Lung (tissue), 12 donors: ENCODE results near the gene SLC9A5. TPM values are rescaled to one million over a fixed set of nuclear protein-coding genes. Genes with fewer than 3 reads are reported as not detected.
A peak's percentile ranks its signal among the peaks of the same experiment; 100 is the strongest.

Experiments
- ATAC-seq: fragments of 200-7000 bp; cut with Tn5 transposase; one replicate; pipeline ENCODE4 v1.9.1; 2020; ENCODE audit warnings: moderate number of reproducible peaks; ENCODE audit not compliant: insufficient read depth, low FRiP score
- DNase-seq, 3 donors: peaks; one replicate each; pipeline ENCODE4 v3.0.0-alpha.2; 2013 to 2017
- H3K27ac ChIP-seq, 2 donors: one replicate each; pipeline ENCODE4 v1.5.1; 2013; ENCODE audit warnings: mild to moderate bottlenecking in 2 of 2, moderate library complexity in 2 of 2, control low read depth in 1 of 2, inconsistent platforms in 1 of 2, low read depth in 1 of 2, low read length in 1 of 2
- H3K27me3 ChIP-seq, 3 donors: one replicate each; pipeline ENCODE4 v1.5.1; 2013; ENCODE audit warnings: low read length in 2 of 3; ENCODE audit not compliant: control insufficient read depth in 3 of 3, insufficient read depth in 3 of 3
- H3K36me3 ChIP-seq, 4 donors: one replicate each; pipeline ENCODE4 v1.5.1; 2013; ENCODE audit warnings: low read length in 4 of 4, mild to moderate bottlenecking in 1 of 4, moderate library complexity in 1 of 4; ENCODE audit not compliant: control insufficient read depth in 4 of 4, insufficient read depth in 4 of 4
- H3K4me1 ChIP-seq, 5 donors: one replicate each; pipeline ENCODE4 v1.5.1; 2013; ENCODE audit warnings: low read length in 5 of 5, mild to moderate bottlenecking in 2 of 5, moderate library complexity in 1 of 5; ENCODE audit not compliant: control insufficient read depth in 5 of 5, insufficient read depth in 5 of 5
- H3K4me3 ChIP-seq: one replicate; pipeline ENCODE4 v1.5.1; 2013; ENCODE audit warnings: mild to moderate bottlenecking, control low read depth, moderate library complexity
- H3K9ac ChIP-seq, 2 donors: one replicate each; pipeline ENCODE4 v1.5.1; 2013; ENCODE audit warnings: low read length in 2 of 2, control low read depth in 1 of 2; ENCODE audit not compliant: insufficient read depth in 1 of 2
- H3K9me3 ChIP-seq, 4 donors: one replicate each; pipeline ENCODE4 v1.5.1; 2013; ENCODE audit warnings: low read length in 3 of 4, mild to moderate bottlenecking in 1 of 4, moderate library complexity in 1 of 4; ENCODE audit not compliant: control insufficient read depth in 4 of 4, insufficient read depth in 3 of 4
- WGBS, 2 donors: extraction: QIAGEN DNeasy Blood & Tissue Kit; methylation state at CpG; one replicate each; pipeline ENCODE4 v1.1.7; 2013; 5-methylcytosine and 5-hydroxymethylcytosine counted together
- polyA plus RNA-seq, 2 donors: library from polyadenylated mRNA; stranded (reverse); fragments of 200-250 nt; gene quantifications; one replicate each; pipeline ENCODE4 v1.2.1, GENCODE V29; 2013
- total RNA-seq, 2 donors: library from RNA; depleted of rRNA in 1 of 2; stranded (reverse); fragments of >200 nt in 1 of 2; gene quantifications; one replicate each; pipeline ENCODE4 v1.2.1, GENCODE V29; 2014 to 2021
- TF ChIP-seq, protein P1 (sequence below): IDR thresholded peaks from 2 replicates; pipeline ENCODE4 v1.5.1; 2012; ENCODE audit warnings: mild to moderate bottlenecking; ENCODE audit errors: control extremely low read depth, extremely low read depth
- donor health status: control.
- donor health status: control.
- donor health status: Bipolar disorder and iron deficiency.
- donor health status: healthy.
- donor health status: DM: yes; HTN: yes; CAD: no.

The SLC9A5 gene
- total and polyA plus RNA-seq, 4 donors: 1.2 to 5.9 (median 3.3) TPM

DNA sequence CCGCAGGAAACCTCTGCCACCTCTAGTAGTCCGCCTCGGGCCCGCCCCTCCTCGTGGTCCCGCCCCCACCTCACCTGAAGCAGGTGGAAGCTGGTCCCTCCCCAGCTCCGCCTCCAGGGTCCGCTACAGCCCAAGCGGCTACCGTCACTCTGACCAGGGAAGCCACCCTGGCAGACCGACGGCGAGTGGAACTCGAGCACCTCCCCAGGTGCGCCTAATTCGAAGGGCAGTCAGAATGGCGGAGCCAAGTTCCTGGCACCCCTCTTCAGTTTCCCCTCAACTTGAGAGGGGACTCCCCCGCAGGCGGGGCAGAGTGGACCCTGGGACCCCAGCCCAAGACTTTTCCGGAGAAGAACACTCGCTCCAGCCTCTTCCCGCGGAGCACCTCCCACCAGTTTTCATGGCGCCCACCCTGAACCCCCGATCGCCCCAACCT, 2.0 kb upstream of the SLC9A5 start:
- Histone ChIP-seq H3K4me3 (peak overlapping the region; percentile 90), H3K4me1 (peaks cover 10 to 67% (median 35%) of the 10 kb centered on the region in 5 donors), H3K27ac (peak overlapping the region; percentile 96 to 98), H3K36me3 (peaks cover 0 to 21% (median 2%) of the 10 kb centered on the region in 4 donors), H3K27me3 (no peaks in the 10 kb centered on the region), H3K9me3 (no peaks in the 10 kb centered on the region), H3K9ac (peak overlapping the region; percentile 50 to 75)
- WGBS, 2 donors: 0% methylated on average over 25 to 26 of the region's 26 CpGs
- TF ChIP-seq, protein P1, sequence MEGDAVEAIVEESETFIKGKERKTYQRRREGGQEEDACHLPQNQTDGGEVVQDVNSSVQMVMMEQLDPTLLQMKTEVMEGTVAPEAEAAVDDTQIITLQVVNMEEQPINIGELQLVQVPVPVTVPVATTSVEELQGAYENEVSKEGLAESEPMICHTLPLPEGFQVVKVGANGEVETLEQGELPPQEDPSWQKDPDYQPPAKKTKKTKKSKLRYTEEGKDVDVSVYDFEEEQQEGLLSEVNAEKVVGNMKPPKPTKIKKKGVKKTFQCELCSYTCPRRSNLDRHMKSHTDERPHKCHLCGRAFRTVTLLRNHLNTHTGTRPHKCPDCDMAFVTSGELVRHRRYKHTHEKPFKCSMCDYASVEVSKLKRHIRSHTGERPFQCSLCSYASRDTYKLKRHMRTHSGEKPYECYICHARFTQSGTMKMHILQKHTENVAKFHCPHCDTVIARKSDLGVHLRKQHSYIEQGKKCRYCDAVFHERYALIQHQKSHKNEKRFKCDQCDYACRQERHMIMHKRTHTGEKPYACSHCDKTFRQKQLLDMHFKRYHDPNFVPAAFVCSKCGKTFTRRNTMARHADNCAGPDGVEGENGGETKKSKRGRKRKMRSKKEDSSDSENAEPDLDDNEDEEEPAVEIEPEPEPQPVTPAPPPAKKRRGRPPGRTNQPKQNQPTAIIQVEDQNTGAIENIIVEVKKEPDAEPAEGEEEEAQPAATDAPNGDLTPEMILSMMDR: no peak
- peak; percentile 43 for ATAC-seq
- DNase-seq: peak; percentile 56 to 72 (median 66)

DNA sequence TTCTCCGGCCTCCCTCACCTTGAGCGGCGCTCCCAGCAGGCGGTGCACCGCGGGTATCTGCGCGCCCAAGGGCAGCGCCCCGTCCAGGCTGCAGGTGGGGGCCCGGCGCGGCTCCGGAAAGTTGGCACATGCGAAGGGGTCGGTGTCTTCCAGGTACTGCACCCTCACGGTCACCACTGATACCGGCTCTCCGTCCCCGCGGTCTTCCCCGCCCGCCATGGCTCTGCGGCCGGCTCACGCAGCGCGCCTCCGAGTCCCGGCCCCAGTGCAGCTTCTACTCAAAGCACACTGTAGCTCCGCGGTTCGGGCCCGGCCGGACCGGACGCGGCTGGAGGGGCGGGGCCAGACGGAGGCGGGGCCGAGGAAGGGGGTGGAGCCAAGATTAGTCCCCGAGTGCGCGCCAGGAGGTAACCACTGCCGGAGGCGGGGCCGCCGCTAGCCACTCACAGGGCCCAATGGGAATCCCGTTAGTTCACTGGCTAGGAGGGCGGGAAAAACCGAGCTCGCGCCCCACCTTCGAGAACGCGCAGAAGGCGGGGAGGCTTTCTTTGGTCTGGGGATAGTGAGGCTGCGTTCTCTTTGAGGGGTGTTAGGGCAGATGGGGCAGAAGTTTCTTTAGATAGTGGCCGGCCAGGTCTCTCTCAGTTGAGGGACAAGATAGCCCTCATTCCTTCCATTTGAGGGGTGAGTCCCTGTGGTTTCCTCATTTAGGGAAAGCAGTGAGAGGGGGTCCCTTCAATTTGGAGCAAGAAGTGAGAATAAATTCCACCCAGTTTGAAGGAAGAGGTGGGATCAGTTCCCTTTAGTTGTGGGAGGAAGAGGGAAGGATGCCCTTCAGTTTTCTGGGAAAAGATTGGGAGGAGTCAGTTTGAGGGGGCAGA, 1.3 kb upstream of the SLC9A5 start, which contains the start of gene FHOD1:
Gene FHOD1, minus strand, starts transcription at position 290 of the 881 bp plus-strand sequence. Its CDS starts 71 bp downstream, at position 219.
- TF ChIP-seq, protein P1: no peak
- 0% methylated on average over 60 of the region's 60 CpGs for WGBS, 2 donors
- Histone ChIP-seq H3K4me3 (peak within 1 kb of the TSS; percentile 90), H3K36me3 (peaks cover 0 to 16% (median 2%) of the 10 kb centered on the region in 4 donors), H3K9me3 (no peaks in the 10 kb centered on the region), H3K27me3 (no peaks in the 10 kb centered on the region), H3K4me1 (peaks cover 10 to 61% (median 29%) of the 10 kb centered on the region in 5 donors), H3K27ac (peak within 1 kb of the TSS; percentile 96 to 98), H3K9ac (peak within 1 kb of the TSS; percentile 50 to 75)
- ATAC-seq (peak; percentile 80), DNase-seq (peak; percentile 97 to 98 (median 98))

DNA sequence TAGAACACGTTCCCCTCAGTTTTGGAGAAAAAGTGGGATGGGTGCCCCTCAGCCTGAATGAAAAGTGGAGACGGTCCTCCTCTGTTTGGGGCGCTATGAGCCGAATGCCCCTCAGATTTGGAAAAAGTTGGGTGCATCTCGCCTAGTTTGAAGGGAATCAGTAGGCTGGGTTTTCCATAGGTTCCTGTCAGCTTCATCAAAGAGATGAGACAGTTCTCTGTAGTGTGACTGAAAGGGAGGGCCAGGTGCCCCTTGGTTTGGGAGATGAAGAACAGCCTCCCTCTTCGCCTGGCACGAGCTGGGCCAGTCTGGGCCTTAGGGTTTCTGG, 742 bp upstream of the SLC9A5 start:
- peak overlapping the region; percentile 31 for H3K4me3 ChIP-seq

More for the DNA sequence above, 742 bp upstream of the SLC9A5 start:
- ATAC-seq (no peak), DNase-seq (no peak)
- TF ChIP-seq, protein P1: no peak
- Histone ChIP-seq H3K36me3 (peaks cover 0 to 20% (median 2%) of the 10 kb centered on the region in 4 donors), H3K4me1 (peaks cover 10 to 56% (median 28%) of the 10 kb centered on the region in 5 donors), H3K27ac (no peak overlapping the region), H3K9me3 (no peaks in the 10 kb centered on the region), H3K27me3 (no peaks in the 10 kb centered on the region), H3K9ac (peak overlapping the region in 1 of 2 donors; percentile 23)
- 5 to 6% methylated on average over 7 of the region's 7 CpGs for WGBS, 2 donors
